ENCODE data around the gene SPACA9. TPM values are rescaled to one million over a fixed set of nuclear protein-coding genes. Genes with fewer than 3 reads are reported as not detected.

Gene SPACA9
- total and polyA plus RNA-seq, 10 of the 15 experiments (the other 5 are each of a cell fraction or from before 2014, with no cell fraction given), result 0.68 to 2.9 (median 1.0) TPM

DNA sequence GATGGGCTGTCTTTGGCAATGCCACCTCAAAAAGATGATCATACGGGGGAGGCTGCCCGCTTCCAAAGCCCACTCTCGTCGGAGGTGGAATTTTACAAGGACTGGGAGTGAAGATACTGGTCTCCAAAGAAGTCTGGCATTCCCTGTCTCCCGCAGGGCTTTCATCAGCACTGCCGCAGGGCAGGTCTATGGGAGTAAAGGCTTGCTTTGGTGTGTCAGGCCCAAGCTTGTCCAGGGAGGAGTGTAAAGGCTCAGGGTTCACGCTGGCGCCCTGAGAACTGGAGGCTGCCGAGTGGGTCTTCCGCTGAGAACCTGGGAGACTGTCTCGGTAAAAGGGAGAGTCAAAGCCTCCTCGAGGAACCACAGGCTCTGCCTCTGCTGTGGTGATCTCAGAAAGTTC lies 27.0 kb downstream of the SPACA9 start:
- H3K9ac ChIP-seq (ENCODE audit: control insufficient read depth, insufficient read depth, low read length), result no peak overlapping the region
- no peak overlapping the region for H3K4me2 ChIP-seq (ENCODE audit: control insufficient read depth, insufficient read depth)
- ATAC-seq (no peak), DNase-seq (ENCODE audit: low read depth, low spot score) (no peak), FAIRE-seq (no peak)
- H3K27me3 ChIP-seq (replicated peaks in 1 of 2; ENCODE audit: control insufficient read depth in 2 of 2, insufficient read depth in 2 of 2, low read length in 1 of 2), result no peaks in the 10 kb centered on the region
- in situ Hi-C loops (cut with MboI) (no loop called here), intact Hi-C loops (cut with micrococcal nuclease; ENCODE audit: unreplicated experiment) (loop anchor here (10.0 kb wide), 2 partner anchors 231 to 401 kb away; partner anchors contain the start of gene GTF3C4)
- SMC1A ChIA-PET (ENCODE audit: uncharacterized antibody, unreplicated experiment), result no interaction called here
- CTCF ChIA-PET, result interaction anchor here (1.2 kb wide), 1 partner anchor 57 kb away, joined by 3 read pairs; no protein-coding TSS in a partner anchor
- BruUV-seq (replicated peaks), result no TSS peak
- no peak overlapping the region for H2AFZ ChIP-seq (ENCODE audit: control insufficient read depth, low read depth, low read length)
- POLR2A ChIA-PET, result interaction anchor here (0.7 to 1.2 kb wide), 2 partner anchors 9 to 69 kb away, joined by 3 to 6 read pairs; no protein-coding TSS in a partner anchor
- TF ChIP-seq RFX5 (IDR thresholded peaks at IDR 0.05; ENCODE audit: low read depth, low read length) (no peak), CEBPB (IDR thresholded peaks at IDR 0.05; ENCODE audit: borderline replicate concordance in 1 of 2, low read depth in 2 of 2, low read length in 2 of 2) (no peak), ZNF687 (IDR thresholded peaks at IDR 0.05) (no peak), ZNF622 (IDR thresholded peaks at IDR 0.05) (no peak), CHD1 (IDR thresholded peaks at IDR 0.05; ENCODE audit: low read depth, low read length) (no peak), NFIC (IDR thresholded peaks at IDR 0.05; ENCODE audit: low read depth, low read length) (no peak), DPF2 (IDR thresholded peaks at IDR 0.05) (no peak), EP300 (IDR thresholded peaks at IDR 0.05; ENCODE audit: borderline replicate concordance in 1 of 2, control insufficient read depth in 1 of 2, low read depth in 2 of 2, low read length in 2 of 2) (no peak), EGR1 (IDR thresholded peaks at IDR 0.05; ENCODE audit: borderline replicate concordance in 1 of 2, low read depth in 2 of 2, low read length in 2 of 2) (no peak), NR2C1 (IDR thresholded peaks at IDR 0.05) (no peak), EED (IDR thresholded peaks at IDR 0.05; ENCODE audit: low read depth) (no peak), TBL1XR1 (IDR thresholded peaks at IDR 0.05; ENCODE audit: low read depth, low read length) (no peak), HDAC6 (IDR thresholded peaks at IDR 0.05; ENCODE audit: unreplicated experiment) (no peak), E2F4 (IDR thresholded peaks at IDR 0.05; ENCODE audit: low read depth, low read length) (no peak), RAD21 (IDR thresholded peaks at IDR 0.05; ENCODE audit: insufficient read depth, low read depth, low read length) (no peak), CHD4 (IDR thresholded peaks at IDR 0.05) (no peak)
- TF ChIP-seq, protein P1, sequence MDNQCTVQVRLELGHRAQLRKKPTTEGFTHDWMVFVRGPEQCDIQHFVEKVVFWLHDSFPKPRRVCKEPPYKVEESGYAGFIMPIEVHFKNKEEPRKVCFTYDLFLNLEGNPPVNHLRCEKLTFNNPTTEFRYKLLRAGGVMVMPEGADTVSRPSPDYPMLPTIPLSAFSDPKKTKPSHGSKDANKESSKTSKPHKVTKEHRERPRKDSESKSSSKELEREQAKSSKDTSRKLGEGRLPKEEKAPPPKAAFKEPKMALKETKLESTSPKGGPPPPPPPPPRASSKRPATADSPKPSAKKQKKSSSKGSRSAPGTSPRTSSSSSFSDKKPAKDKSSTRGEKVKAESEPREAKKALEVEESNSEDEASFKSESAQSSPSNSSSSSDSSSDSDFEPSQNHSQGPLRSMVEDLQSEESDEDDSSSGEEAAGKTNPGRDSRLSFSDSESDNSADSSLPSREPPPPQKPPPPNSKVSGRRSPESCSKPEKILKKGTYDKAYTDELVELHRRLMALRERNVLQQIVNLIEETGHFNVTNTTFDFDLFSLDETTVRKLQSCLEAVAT (IDR thresholded peaks at IDR 0.05), result no peak
- no peak overlapping the region for H3K4me3 ChIP-seq
- 98% methylated on average over 12 of the region's 12 CpGs for WGBS (ENCODE audit: insufficient coverage, insufficient replicate concordance, low lambda C conversion rate, missing lambda C conversion rate)
- no peaks in the 10 kb centered on the region for H3K9me3 ChIP-seq (replicated peaks; ENCODE audit: control insufficient read depth, insufficient read depth, low read length)
- no peaks in the 10 kb centered on the region for H3K79me2 ChIP-seq (ENCODE audit: control insufficient read depth, insufficient read depth, low read length)
- RAD21 ChIA-PET (ENCODE audit: unreplicated experiment), result no interaction called here
- H3K36me3 ChIP-seq (ENCODE audit: control insufficient read depth in 2 of 2, insufficient read depth in 2 of 2, low read length in 1 of 2), result peaks cover 2 to 23% of the 10 kb centered on the region in 2 experiments
- no peak overlapping the region for H3K27ac ChIP-seq (ENCODE audit: control insufficient read depth, insufficient read depth)
- no peaks in the 10 kb centered on the region for H3K4me1 ChIP-seq (ENCODE audit: control insufficient read depth, insufficient read depth, low read length)
- no peaks in the 10 kb centered on the region for H4K20me1 ChIP-seq (ENCODE audit: control insufficient read depth, insufficient read depth)

All from GM12878 (cell line).